IPS-20b (cell line): ENCODE measurements around the gene DUOX1.

Source experiments
- H3K27ac ChIP-seq: one replicate; pipeline ENCODE4 v1.5.1; 2013; ENCODE audit warnings: low read length
- H3K27me3 ChIP-seq: 2 replicates; pipeline ENCODE4 v1.6.1; 2013; ENCODE audit warnings: mild to moderate bottlenecking, low read length, inconsistent platforms; ENCODE audit not compliant: insufficient read depth
- H3K36me3 ChIP-seq: 2 replicates; pipeline ENCODE4 v1.6.1; 2013; ENCODE audit warnings: low read depth, mild to moderate bottlenecking, inconsistent platforms, low read length, moderate library complexity; ENCODE audit not compliant: insufficient read depth
- H3K4me1 ChIP-seq: 2 replicates; pipeline ENCODE4 v1.6.1; 2013; ENCODE audit warnings: mild to moderate bottlenecking, control low read depth, inconsistent platforms, low read length, moderate library complexity; ENCODE audit not compliant: insufficient read depth
- H3K4me3 ChIP-seq: 2 replicates; pipeline ENCODE4 v1.5.1; 2013; ENCODE audit warnings: mild to moderate bottlenecking, low read length, inconsistent platforms
- H3K9ac ChIP-seq: 2 replicates; pipeline ENCODE4 v1.6.1; 2013; ENCODE audit warnings: low read depth, mild to moderate bottlenecking, inconsistent platforms, low read length, moderate library complexity
- H3K9me3 ChIP-seq: 2 replicates; pipeline ENCODE4 v1.6.1; 2013; ENCODE audit warnings: mild to moderate bottlenecking, low read depth, low read length, inconsistent platforms; ENCODE audit not compliant: insufficient read depth

DUOX1 gene

GRCh38 chr15:45138814-45139765, 9.3 kb downstream of the DUOX1 start:
- no peaks in the 10 kb centered on the region for H3K36me3 ChIP-seq
- H3K9me3 ChIP-seq, result no peaks in the 10 kb centered on the region
- peaks cover 40% of the 10 kb centered on the region for H3K27me3 ChIP-seq
- no peak overlapping the region for H3K27ac ChIP-seq
- H3K4me1 ChIP-seq, result no peaks in the 10 kb centered on the region
- no peak overlapping the region for H3K9ac ChIP-seq
- H3K4me3 ChIP-seq, result no peak overlapping the region

GRCh38 chr15:45139770-45140169, 10.0 kb downstream of the DUOX1 start:
- peaks cover 39% of the 10 kb centered on the region for H3K27me3 ChIP-seq
- no peaks in the 10 kb centered on the region for H3K4me1 ChIP-seq
- no peaks in the 10 kb centered on the region for H3K9me3 ChIP-seq
- no peak overlapping the region for H3K9ac ChIP-seq
- no peak overlapping the region for H3K27ac ChIP-seq
- H3K4me3 ChIP-seq, result no peak overlapping the region
- H3K36me3 ChIP-seq, result no peaks in the 10 kb centered on the region

GRCh38 chr15:45140557-45141250, 10.9 kb downstream of the DUOX1 start:
- H3K27me3 ChIP-seq, result peaks cover 30% of the 10 kb centered on the region
- no peak overlapping the region for H3K4me3 ChIP-seq
- H3K36me3 ChIP-seq, result no peaks in the 10 kb centered on the region
- no peak overlapping the region for H3K9ac ChIP-seq
- no peaks in the 10 kb centered on the region for H3K9me3 ChIP-seq
- no peak overlapping the region for H3K27ac ChIP-seq
- H3K4me1 ChIP-seq, result no peaks in the 10 kb centered on the region

- Histone ChIP-seq H3K36me3 (no peaks in the 10 kb centered on the region), H3K9ac (no peak overlapping the region), H3K4me1 (no peaks in the 10 kb centered on the region), H3K27me3 (peaks cover 28% of the 10 kb centered on the region), H3K27ac (no peak overlapping the region), H3K9me3 (no peaks in the 10 kb centered on the region), H3K4me3 (no peak overlapping the region)
Observed at GRCh38 chr15:45141386-45141785, 11.6 kb downstream of the DUOX1 start.

- no peaks in the 10 kb centered on the region for H3K4me1 ChIP-seq
- H3K9ac ChIP-seq, result no peak overlapping the region
- no peak overlapping the region for H3K4me3 ChIP-seq
- peaks cover 16% of the 10 kb centered on the region; the same call in 1 of the 2 replicates for H3K27me3 ChIP-seq
- no peak overlapping the region for H3K27ac ChIP-seq
- no peaks in the 10 kb centered on the region for H3K9me3 ChIP-seq
- H3K36me3 ChIP-seq, result no peaks in the 10 kb centered on the region
Observed at GRCh38 chr15:45143056-45143455, 13.3 kb downstream of the DUOX1 start.

GRCh38 chr15:45143946-45144345, 14.2 kb downstream of the DUOX1 start:
- Histone ChIP-seq H3K4me1 (no peaks in the 10 kb centered on the region), H3K4me3 (no peak overlapping the region), H3K9me3 (no peaks in the 10 kb centered on the region), H3K27me3 (peaks cover 12% of the 10 kb centered on the region; the same call in 1 of the 2 replicates), H3K9ac (no peak overlapping the region), H3K27ac (no peak overlapping the region), H3K36me3 (no peaks in the 10 kb centered on the region)

- Histone ChIP-seq H3K4me1 (no peaks in the 10 kb centered on the region), H3K9me3 (no peaks in the 10 kb centered on the region), H3K27ac (no peak overlapping the region), H3K27me3 (peaks cover 12% of the 10 kb centered on the region; the same call in 1 of the 2 replicates), H3K9ac (no peak overlapping the region), H3K36me3 (no peaks in the 10 kb centered on the region), H3K4me3 (no peak overlapping the region)
Observed at GRCh38 chr15:45144775-45145174, 15.0 kb downstream of the DUOX1 start.

- Histone ChIP-seq H3K9me3 (no peaks in the 10 kb centered on the region), H3K27ac (no peak overlapping the region), H3K36me3 (no peaks in the 10 kb centered on the region), H3K4me1 (no peaks in the 10 kb centered on the region), H3K9ac (no peak overlapping the region), H3K4me3 (no peak overlapping the region), H3K27me3 (peaks cover 18% of the 10 kb centered on the region)
Observed at GRCh38 chr15:45146405-45146804, 16.6 kb downstream of the DUOX1 start.

- Histone ChIP-seq H3K4me3 (no peak overlapping the region), H3K27me3 (peaks cover 18% of the 10 kb centered on the region), H3K9ac (no peak overlapping the region), H3K9me3 (no peaks in the 10 kb centered on the region), H3K4me1 (no peaks in the 10 kb centered on the region), H3K27ac (no peak overlapping the region), H3K36me3 (no peaks in the 10 kb centered on the region)
Observed at GRCh38 chr15:45147606-45148005, 17.8 kb downstream of the DUOX1 start.

GRCh38 chr15:45148076-45149059, 18.6 kb downstream of the DUOX1 start:
- Histone ChIP-seq H3K36me3 (no peaks in the 10 kb centered on the region), H3K4me3 (no peak overlapping the region), H3K9ac (no peak overlapping the region), H3K9me3 (no peaks in the 10 kb centered on the region), H3K27me3 (peaks cover 18% of the 10 kb centered on the region), H3K4me1 (no peaks in the 10 kb centered on the region), H3K27ac (no peak overlapping the region)

- Histone ChIP-seq H3K27me3 (peaks cover 17% of the 10 kb centered on the region), H3K4me1 (no peaks in the 10 kb centered on the region), H3K4me3 (no peak overlapping the region), H3K27ac (no peak overlapping the region), H3K36me3 (no peaks in the 10 kb centered on the region), H3K9me3 (no peaks in the 10 kb centered on the region), H3K9ac (no peak overlapping the region)
Observed at GRCh38 chr15:45149060-45149459, 19.3 kb downstream of the DUOX1 start.
